Endothelial cell of umbilical vein (primary cell): ENCODE data around the gene TTC23L. TPM values are rescaled to one million over a fixed set of nuclear protein-coding genes. Genes with fewer than 3 reads are reported as not detected.

Source experiments
- BruUV-seq: library from RNA; stranded (reverse); fragments of 400-500 nt; replicated peaks from 2 replicates; lab custom pipeline; 2021; lab: Mats Ljungman, UMichigan
- CTCF ChIA-PET: fragments of 300-600, 350-600 bp; sonication (Branson Sonifier 250); formaldehyde crosslinking; loops from one replicate; lab custom pipeline; 2021; ENCODE audit warnings: antibody characterized with exemption, inconsistent platforms; lab: Charles Lee
- POLR2A ChIA-PET: fragments of 300-600, 350-600 bp; sonication (Branson Sonifier 250); formaldehyde crosslinking; loops from one replicate; lab custom pipeline; 2021; ENCODE audit warnings: antibody characterized with exemption, inconsistent platforms; lab: Charles Lee
- DNase-seq: peaks from one replicate; pipeline ENCODE4 v3.0.0-alpha.2; 2011; ENCODE audit warnings: low read depth, low spot score
- FAIRE-seq: peaks from 2 replicates; lab custom pipeline; 2011; peaks lifted over from hg19 to GRCh38; lab: Jason Lieb, UNC
- H2AFZ ChIP-seq: 2 replicates; pipeline ENCODE4 v1.6.0; 2012; ENCODE audit warnings: low read depth, low read length, control low read depth, inconsistent platforms
- H3K27ac ChIP-seq: 2 replicates; pipeline ENCODE4 v1.5.1; 2011; ENCODE audit warnings: low read depth, mild to moderate bottlenecking, control low read depth, low read length, moderate library complexity; ENCODE audit not compliant: insufficient read depth
- H3K27me3 ChIP-seq, 2 experiments: 2 replicates each; pipeline versions ENCODE4 v1.6.0 to v1.6.1; 2011; ENCODE audit warnings: low read length in 2 of 2, mixed read lengths in 1 of 2; ENCODE audit not compliant: control insufficient read depth in 2 of 2, insufficient read depth in 2 of 2
- H3K36me3 ChIP-seq, 2 experiments: 2 replicates in 1 of 2; 3 replicates in 1 of 2; pipeline ENCODE4 v1.5.1; 2011; ENCODE audit warnings: low read length in 2 of 2, mild to moderate bottlenecking in 1 of 2, moderate library complexity in 1 of 2; ENCODE audit not compliant: control insufficient read depth in 2 of 2, insufficient read depth in 2 of 2; ENCODE audit errors: extremely low read depth in 1 of 2
- H3K4me1 ChIP-seq: 3 replicates; pipeline ENCODE4 v1.5.1; 2011; ENCODE audit warnings: mild to moderate bottlenecking, low read length; ENCODE audit not compliant: control insufficient read depth, insufficient read depth; ENCODE audit errors: extremely low read depth
- H3K4me2 ChIP-seq: 2 replicates; pipeline ENCODE4 v1.6.1; 2011; ENCODE audit warnings: low read length, control low read depth, mixed read lengths; ENCODE audit not compliant: insufficient read depth
- H3K4me3 ChIP-seq, 3 experiments: fragments of 200-600 bp in 1 of 3; sonication (generic), shearing (Covaris generic) in 1 of 3; replicated peaks in 1 of 3; 2 replicates each; pipeline ENCODE4 v1.5.1; 2011 to 2016; ENCODE audit warnings: control low read depth in 3 of 3, low read length in 3 of 3, mild to moderate bottlenecking in 2 of 3, inconsistent platforms in 1 of 3, low read depth in 1 of 3, moderate library complexity in 1 of 3; ENCODE audit not compliant: insufficient read depth in 1 of 3
- H3K79me2 ChIP-seq: 2 replicates; pipeline ENCODE4 v1.6.0; 2012; ENCODE audit warnings: low read length, inconsistent platforms; ENCODE audit not compliant: control insufficient read depth, insufficient read depth
- H3K9ac ChIP-seq: replicated peaks from 2 replicates; pipeline ENCODE3; 2011; ENCODE audit warnings: low read length, control low read depth; ENCODE audit not compliant: insufficient read depth; ENCODE audit errors: extremely low read depth
- H3K9me1 ChIP-seq: replicated peaks from 3 replicates; pipeline ENCODE4 v1.6.0; 2011; ENCODE audit warnings: mild to moderate bottlenecking, low read length; ENCODE audit not compliant: control insufficient read depth, insufficient read depth; ENCODE audit errors: extremely low read depth
- H3K9me3 ChIP-seq: replicated peaks from 2 replicates; pipeline ENCODE4 v1.5.1; 2012; ENCODE audit warnings: low read length, inconsistent platforms; ENCODE audit not compliant: control insufficient read depth, insufficient read depth
- H4K20me1 ChIP-seq: replicated peaks from 2 replicates; pipeline ENCODE3; 2011; ENCODE audit warnings: mild to moderate bottlenecking, low read length; ENCODE audit not compliant: control insufficient read depth, insufficient read depth; ENCODE audit errors: extremely low read depth
- CTCF ChIP-seq, 2 donors: IDR thresholded peaks; 1 replicate in 1 of 2; 2 replicates in 1 of 2; pipeline ENCODE4 v1.5.1; 2011; ENCODE audit warnings: low read length in 2 of 2, mild to moderate bottlenecking in 2 of 2, moderate library complexity in 2 of 2, control low read depth in 1 of 2, inconsistent platforms in 1 of 2, low read depth in 1 of 2; ENCODE audit not compliant: insufficient read depth in 1 of 2; ENCODE audit errors: extremely low read depth in 1 of 2
- EZH2 ChIP-seq: IDR thresholded peaks from 2 replicates; pipeline ENCODE4 v1.6.1; 2012; ENCODE audit warnings: borderline replicate concordance, low read depth, mild to moderate bottlenecking, moderate library complexity, low read length, inconsistent platforms; ENCODE audit not compliant: severe bottlenecking
- FOS ChIP-seq: IDR thresholded peaks from 2 replicates; pipeline ENCODE4 v1.6.1; 2011; ENCODE audit warnings: mild to moderate bottlenecking, low read length, moderate library complexity, borderline replicate concordance; ENCODE audit not compliant: insufficient read depth
- GATA2 ChIP-seq: IDR thresholded peaks from 2 replicates; pipeline ENCODE4 v1.7.0; 2011; ENCODE audit warnings: low read depth, mild to moderate bottlenecking, moderate library complexity, mixed read lengths, low read length; ENCODE audit not compliant: insufficient read length, insufficient read depth
- JUN ChIP-seq: IDR thresholded peaks from 2 replicates; pipeline ENCODE4 v1.6.1; 2011; ENCODE audit warnings: borderline replicate concordance, low read depth; ENCODE audit not compliant: insufficient read length, insufficient read depth
- MAX ChIP-seq: IDR thresholded peaks from 2 replicates; pipeline ENCODE4 v1.6.1; 2011; ENCODE audit not compliant: insufficient read depth, insufficient read length
- MYC ChIP-seq: IDR thresholded peaks from one replicate; pipeline ENCODE4 v1.6.1; 2011; ENCODE audit warnings: mild to moderate bottlenecking, low read depth, low read length
- POLR2A ChIP-seq: IDR thresholded peaks from 2 replicates; pipeline ENCODE4 v1.6.1; 2012; ENCODE audit warnings: low read depth, mild to moderate bottlenecking, control low read depth, low read length
- POLR2AphosphoS5 ChIP-seq: IDR thresholded peaks from 2 replicates; pipeline ENCODE4 v1.6.1; 2012; ENCODE audit warnings: low read depth, mild to moderate bottlenecking, control low read depth, low read length, moderate library complexity; ENCODE audit not compliant: insufficient read depth
- dilution Hi-C: fragments of 300-500 bp; cut with MboI; formaldehyde crosslinking; loops from one replicate; pipeline ENCODE4 v1.15.0; 2019; ENCODE audit warnings: low sequenced_read_pairs; ENCODE audit not compliant: extremely low pct_ligation_motif_present
- intact Hi-C: fragments of 100-400 bp; cut with micrococcal nuclease; formaldehyde crosslinking; loops from one replicate; pipeline ENCODE4 v1.10.0; 2022
- polyA plus RNA-seq, 4 experiments: library from polyadenylated mRNA; depleted of rRNA in 3 of 4; stranded (reverse) in 3 of 4; unstranded in 1 of 4; fragments of >200 nt; gene quantifications; 2 replicates each; pipeline versions ENCODE4 v1.2.1 to v1.2.3, GENCODE V29; 2011 to 2012; ENCODE audit warnings: missing spikeins in 1 of 4
- total RNA-seq: library from RNA; stranded (reverse); gene quantifications from 2 replicates; pipeline ENCODE4 v1.2.3, GENCODE V29; 2021

The TTC23L gene
- total and polyA plus RNA-seq, 2 donors (not counting 3 experiments of a cell fraction or from before 2014, with no cell fraction given) = not detected

DNA sequence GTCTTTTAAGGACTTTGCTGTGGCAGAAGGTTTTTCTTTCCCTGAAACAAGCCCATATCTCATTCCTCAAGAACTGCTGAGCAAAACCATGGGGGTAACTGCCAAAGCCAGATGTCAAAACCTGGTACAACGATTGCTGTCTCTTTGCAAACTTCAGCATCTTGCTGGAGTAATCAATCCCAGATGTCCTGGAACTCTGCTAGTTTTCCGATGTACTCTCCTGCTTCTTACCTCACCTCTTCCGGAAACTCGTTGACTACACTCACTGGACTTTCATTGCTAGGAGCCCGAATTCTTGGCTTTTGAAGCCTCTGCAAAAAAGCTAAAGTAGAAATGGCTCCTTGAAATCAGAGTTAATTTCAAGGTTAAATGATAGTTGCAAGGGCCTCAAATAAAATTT is 53.0 kb downstream of the TTC23L start:
- no peaks in the 10 kb centered on the region for H4K20me1 ChIP-seq
- no peaks in the 10 kb centered on the region for H3K9me3 ChIP-seq
- H3K27me3 ChIP-seq = peaks cover 2 to 4% of the 10 kb centered on the region in 2 experiments
- no peak for TF ChIP-seq MYC
- TF ChIP-seq POLR2AphosphoS5 = no peak
- TF ChIP-seq POLR2A = no peak
- no peak for TF ChIP-seq JUN
- TF ChIP-seq CTCF (IDR thresholded peaks at IDR 0.05; ENCODE audit: extremely low read depth in 1 of 2, insufficient read depth in 1 of 2, low read depth in 1 of 2, low read length in 2 of 2) = no peak
- no peak for TF ChIP-seq MAX
- no peak for TF ChIP-seq FOS
- no peak for TF ChIP-seq GATA2
- no peak for TF ChIP-seq EZH2
- no peak overlapping the region for H3K27ac ChIP-seq
- H3K4me2 ChIP-seq = no peak overlapping the region
- no TSS peak for BruUV-seq
- intact Hi-C loops = no loop called here
- ChIA-PET CTCF (no interaction called here), POLR2A (no interaction called here)
- no peaks in the 10 kb centered on the region for H3K9me1 ChIP-seq
- FAIRE-seq (no peak), DNase-seq (no peak)
- H3K79me2 ChIP-seq = no peaks in the 10 kb centered on the region
- no peaks in the 10 kb centered on the region for H3K4me1 ChIP-seq
- no peaks in the 10 kb centered on the region for H3K36me3 ChIP-seq
- no peak overlapping the region for H3K9ac ChIP-seq
- dilution Hi-C loops = no loop called here
- no peak overlapping the region for H2AFZ ChIP-seq
- H3K4me3 ChIP-seq = no peak overlapping the region
